ENCODE data around the gene SPINT4.

SPINT4 gene

DNA sequence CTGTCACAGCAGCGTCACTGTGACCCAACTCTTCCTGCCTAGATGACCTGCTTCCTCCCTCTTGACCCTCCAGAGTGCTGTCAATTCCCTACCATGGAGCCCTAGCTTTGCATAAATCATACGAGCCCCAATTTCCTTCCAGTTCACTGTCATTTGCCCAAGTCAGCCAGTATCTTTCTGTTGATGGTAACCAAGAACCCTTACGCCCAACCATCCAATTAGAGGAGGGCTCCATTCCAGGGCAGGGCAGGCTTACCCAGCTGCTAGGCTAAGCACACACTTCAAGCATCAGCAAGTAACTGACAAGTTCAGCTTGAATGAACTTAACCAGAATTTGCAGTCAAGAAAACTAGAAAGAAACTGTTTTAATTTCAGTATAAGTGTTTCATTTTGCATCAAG lies 43.8 kb downstream of the SPINT4 start:
- no peak for DNase-seq

DNA sequence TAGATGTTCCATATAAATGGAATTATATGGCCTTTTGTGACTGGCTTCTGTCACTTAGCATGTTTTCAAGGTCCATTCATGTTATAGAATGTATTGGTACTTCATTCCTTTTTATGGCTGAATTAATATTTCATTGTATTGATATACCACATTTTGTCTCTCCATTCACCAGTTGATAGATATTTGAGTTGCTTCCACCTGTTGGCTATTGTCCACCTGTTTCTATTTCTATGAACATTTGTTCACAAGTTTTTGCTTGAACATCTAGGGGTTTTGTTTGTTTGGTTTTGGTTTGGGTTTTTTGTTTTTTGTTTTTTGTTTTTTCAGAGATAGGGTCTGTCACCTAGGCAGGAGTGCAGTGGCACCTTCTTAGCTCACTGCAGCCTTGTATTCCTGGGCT lies 46.3 kb downstream of the SPINT4 start:
- DNase-seq, result no peak

- DNase-seq, result peak; percentile 91
Observed at GRCh38 chr20:45771182-45771759, 49.1 kb downstream of the SPINT4 start.

DNA sequence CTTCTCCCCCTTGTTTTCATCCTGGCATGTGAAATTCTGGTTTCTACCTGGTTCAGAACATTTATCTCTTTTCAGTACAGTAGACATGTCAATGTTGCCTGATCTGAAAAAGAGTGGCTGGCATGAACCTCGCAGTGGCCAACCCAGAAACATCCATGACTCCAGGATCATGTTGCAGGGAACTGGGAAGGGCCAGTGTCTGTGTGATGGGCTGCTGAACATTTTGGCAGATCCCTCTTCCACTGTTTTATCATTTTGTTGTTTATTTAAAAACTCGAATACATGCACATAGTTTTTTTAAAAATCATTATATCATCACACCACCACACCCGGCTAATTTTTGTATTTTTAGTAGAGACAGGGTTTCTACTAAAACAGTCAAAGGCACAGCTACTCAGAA lies 50.5 kb downstream of the SPINT4 start:
- no peak for DNase-seq

- DNase-seq, result no peak
Observed at GRCh38 chr20:45774945-45775344, 52.8 kb downstream of the SPINT4 start.

- no peak for DNase-seq
Observed at GRCh38 chr20:45775411-45775810, 53.3 kb downstream of the SPINT4 start.

Measured in NCI-H2227 treated with DMSO at 0.1 percent for 48 hours (cell line).